ENCODE measurements around the gene PCDHGC3. TPM values are rescaled to one million over a fixed set of nuclear protein-coding genes. Genes with fewer than 3 reads are reported as not detected.
A peak's percentile ranks its signal among the peaks of the same experiment; 100 is the strongest.

PCDHGC3 gene
- total RNA-seq, 1 donor, result 36.3 TPM

GRCh38 chr5:141516672-141517025 lies 40.9 kb downstream of the PCDHGC3 start:
- H3K4me3 ChIP-seq (ENCODE audit: low read depth, low read length), result no peak overlapping the region
- TF ChIP-seq CTCF (IDR thresholded peaks at IDR 0.05; ENCODE audit: insufficient read depth, low read depth, low read length), result no peak
- DNase-seq (ENCODE audit: low read depth), result no peak

GRCh38 chr5:141517312-141517711 lies 41.5 kb downstream of the PCDHGC3 start:
- no peak for TF ChIP-seq CTCF (IDR thresholded peaks at IDR 0.05; ENCODE audit: insufficient read depth, low read depth, low read length)
- no peak for DNase-seq (ENCODE audit: low read depth)
- no peak overlapping the region for H3K4me3 ChIP-seq (ENCODE audit: low read depth, low read length)

GRCh38 chr5:141517880-141518617 lies 42.3 kb downstream of the PCDHGC3 start:
- peak; percentile 98 for DNase-seq (ENCODE audit: low read depth)
- no peak for TF ChIP-seq CTCF (IDR thresholded peaks at IDR 0.05; ENCODE audit: insufficient read depth, low read depth, low read length)
- H3K4me3 ChIP-seq (ENCODE audit: low read depth, low read length), result no peak overlapping the region

- peak; percentile 65 for DNase-seq (ENCODE audit: low read depth)
- no peak overlapping the region for H3K4me3 ChIP-seq (ENCODE audit: low read depth, low read length)
- TF ChIP-seq CTCF (IDR thresholded peaks at IDR 0.05; ENCODE audit: insufficient read depth, low read depth, low read length), result no peak
Measured at GRCh38 chr5:141518618-141519015, 42.9 kb downstream of the PCDHGC3 start.

- DNase-seq (ENCODE audit: low read depth), result no peak
- TF ChIP-seq CTCF (IDR thresholded peaks at IDR 0.05; ENCODE audit: insufficient read depth, low read depth, low read length), result no peak
- no peak overlapping the region for H3K4me3 ChIP-seq (ENCODE audit: low read depth, low read length)
Measured at GRCh38 chr5:141519605-141520565, 44.1 kb downstream of the PCDHGC3 start.

- peak; percentile 98 for DNase-seq (ENCODE audit: low read depth)
- H3K4me3 ChIP-seq (ENCODE audit: low read depth, low read length), result no peak overlapping the region
- no peak for TF ChIP-seq CTCF (IDR thresholded peaks at IDR 0.05; ENCODE audit: insufficient read depth, low read depth, low read length)
Measured at GRCh38 chr5:141521244-141521781, 45.5 kb downstream of the PCDHGC3 start.
